K562 (cell line): ENCODE data around the gene CDH2. TPM values are rescaled to one million over a fixed set of nuclear protein-coding genes. Genes with fewer than 3 reads are reported as not detected.

Experiments
- ATAC-seq: fragments of 200-7000 bp; cut with Tn5 transposase; 3 replicates; pipeline ENCODE4 v1.9.1; 2020; ENCODE audit warnings: moderate library complexity
- BruUV-seq: library from RNA; stranded (reverse); fragments of 400-500 nt; replicated peaks from 2 replicates; lab custom pipeline; 2021; lab: Mats Ljungman, UMichigan
- CTCF ChIA-PET: fragments of 300-600 bp; formaldehyde crosslinking; extraction: SDS; loops from one replicate; lab custom pipeline; 2021; ENCODE audit warnings: low intra/inter-chr PET ratio; lab: Yijun Ruan, JAX
- POLR2A ChIA-PET: fragments of 300-600, 350-650 bp; sonication (Branson Sonifier 250); formaldehyde crosslinking; extraction: SDS; loops from one replicate; lab custom pipeline; 2021; ENCODE audit warnings: antibody characterized with exemption, inconsistent platforms; lab: Yijun Ruan, JAX
- DNase-seq, 4 experiments: peaks; one replicate each; pipeline versions ENCODE4 v3.0.0 to v3.0.0-alpha.2; 2011 to 2018; ENCODE audit warnings: low spot score in 3 of 4, mixed read lengths in 3 of 4; ENCODE audit errors: extremely low read depth in 1 of 4
- FAIRE-seq: peaks from 2 replicates; lab custom pipeline; 2011; peaks lifted over from hg19 to GRCh38; lab: Jason Lieb, UNC
- H2AFZ ChIP-seq: 2 replicates; pipeline ENCODE4 v1.6.0; 2011; ENCODE audit warnings: low read depth, low read length, control low read depth, inconsistent platforms
- H3K27ac ChIP-seq: fragments of 200-600 bp; 3 replicates; pipeline ENCODE4 v1.8.0; 2011; ENCODE audit warnings: low read depth, mild to moderate bottlenecking, control low read depth, inconsistent platforms, low read length, moderate library complexity, mixed read lengths; ENCODE audit errors: extremely low read depth
- H3K27me3 ChIP-seq, 2 experiments: fragments of 300-600 bp in 1 of 2; 2 replicates in 1 of 2; 3 replicates in 1 of 2; pipeline versions ENCODE4 v1.6.0 to v1.8.0; 2011; ENCODE audit warnings: inconsistent platforms in 2 of 2, low read length in 2 of 2, mild to moderate bottlenecking in 1 of 2, mixed read lengths in 1 of 2, moderate library complexity in 1 of 2; ENCODE audit not compliant: control insufficient read depth in 2 of 2, insufficient read depth in 2 of 2
- H3K36me3 ChIP-seq: fragments of 300-600 bp; 3 replicates; pipeline ENCODE4 v1.8.0; 2011; ENCODE audit warnings: mild to moderate bottlenecking, low read length, inconsistent platforms; ENCODE audit not compliant: control insufficient read depth, insufficient read depth
- H3K4me1 ChIP-seq, 2 experiments: fragments of 200-600 bp in 1 of 2; replicated peaks in 1 of 2; 2 replicates in 1 of 2; 3 replicates in 1 of 2; pipeline versions ENCODE4 v1.5.1 to v1.8.0; 2011; ENCODE audit warnings: inconsistent platforms in 2 of 2, low read length in 2 of 2, mild to moderate bottlenecking in 1 of 2, mixed read lengths in 1 of 2, moderate library complexity in 1 of 2; ENCODE audit not compliant: control insufficient read depth in 2 of 2, insufficient read depth in 2 of 2
- H3K4me2 ChIP-seq: 2 replicates; pipeline ENCODE4 v1.6.1; 2011; ENCODE audit warnings: low read length, control low read depth, inconsistent platforms, mixed read lengths; ENCODE audit not compliant: insufficient read depth
- H3K4me3 ChIP-seq: fragments of 200-600 bp; sonication (generic), shearing (Covaris generic); 2 replicates; pipeline ENCODE4 v1.5.1; 2016; ENCODE audit warnings: control low read depth, inconsistent platforms
- H3K79me2 ChIP-seq: fragments of 200-600 bp; 3 replicates; pipeline ENCODE4 v1.8.0; 2011; ENCODE audit warnings: low read length, inconsistent platforms; ENCODE audit not compliant: control insufficient read depth, insufficient read depth
- H3K9ac ChIP-seq, 2 experiments: 2 replicates each; pipeline versions ENCODE4 v1.6.0 to v1.6.1; 2011; ENCODE audit warnings: low read depth in 2 of 2, low read length in 2 of 2, control low read depth in 1 of 2, inconsistent platforms in 1 of 2, mild to moderate bottlenecking in 1 of 2, mixed read lengths in 1 of 2; ENCODE audit not compliant: insufficient read depth in 1 of 2
- H3K9me1 ChIP-seq: one replicate; pipeline ENCODE4 v1.6.0; 2011; ENCODE audit warnings: inconsistent platforms, mild to moderate bottlenecking, low read length, moderate library complexity; ENCODE audit not compliant: control insufficient read depth, insufficient read depth
- H3K9me3 ChIP-seq: replicated peaks from 2 replicates; pipeline ENCODE4 v1.5.1; 2011; ENCODE audit warnings: low read depth, low read length, inconsistent platforms; ENCODE audit not compliant: control insufficient read depth, insufficient read depth
- H4K20me1 ChIP-seq: replicated peaks from 2 replicates; pipeline ENCODE4 v1.6.1; 2011; ENCODE audit warnings: low read length, inconsistent platforms, mixed read lengths; ENCODE audit not compliant: control insufficient read depth, insufficient read depth
- CREB1 ChIP-seq, 2 experiments: sonication (generic) in 1 of 2; formaldehyde crosslinking in 1 of 2; IDR thresholded peaks; 2 replicates each; pipeline versions ENCODE4 v1.6.1 to v1.8.0; 2012 to 2022; ENCODE audit warnings: inconsistent platforms in 1 of 2, mild to moderate bottlenecking in 1 of 2, missing genetic modification reagents in 1 of 2, moderate library complexity in 1 of 2
- PTRF ChIP-seq: fragments of 450-650 bp; IDR thresholded peaks from 2 replicates; pipeline ENCODE4 v1.6.1; 2016; ENCODE audit warnings: mild to moderate bottlenecking, missing genetic modification characterization, missing compliant biosample characterization
- RBBP5 ChIP-seq: fragments of 200-600 bp; sonication (generic); IDR thresholded peaks from 2 replicates; pipeline ENCODE4 v1.6.1; 2012; ENCODE audit warnings: borderline replicate concordance, mild to moderate bottlenecking, low read length, control low read depth, inconsistent platforms; ENCODE audit not compliant: insufficient read depth, poor library complexity, severe bottlenecking
- ZKSCAN1 ChIP-seq: fragments of 150-350 bp; IDR thresholded peaks from 2 replicates; pipeline ENCODE4 v1.6.1; 2016; ENCODE audit warnings: low read depth, low read length
- ZNF512 ChIP-seq: IDR thresholded peaks from 2 replicates; pipeline ENCODE4 v1.6.1; 2016; ENCODE audit warnings: missing genetic modification characterization, missing compliant biosample characterization
- WGBS: fragments of 100-300 bp; shearing (Covaris generic); methylation state at CpG from one replicate; pipeline ENCODE4 v1.1.6; 2016; ENCODE audit warnings: low coverage, mixed read lengths; ENCODE audit not compliant: insufficient coverage; ENCODE audit errors: missing lambda C conversion rate; 5-methylcytosine and 5-hydroxymethylcytosine counted together
- in situ Hi-C: fragments of 300-500 bp; cut with MboI; formaldehyde crosslinking; loops from 4 replicates; pipeline ENCODE4 v1.15.0; 2018; ENCODE audit warnings: inconsistent platforms, mixed read lengths
- intact Hi-C: fragments of 100-400 bp; cut with micrococcal nuclease; formaldehyde crosslinking; loops from 2 replicates; pipeline ENCODE4 v1.14.2; 2022
- polyA plus RNA-seq, 8 experiments: library from polyadenylated mRNA; depleted of rRNA in 4 of 8; stranded (reverse) in 5 of 8; unstranded in 3 of 8; fragments of >200 nt; fragmentation: Nextera tagmentation in 2 of 8; fragmentation: Illumina TruSeq in 1 of 8; extraction: Ambion mirVana in 2 of 8; extraction: Trizol in 1 of 8; gene quantifications; 2 replicates each; pipeline versions ENCODE4 v1.2.1 to v1.2.3, GENCODE V29; 2011 to 2014; ENCODE audit warnings: inconsistent platforms in 1 of 8, missing spikeins in 1 of 8
- total RNA-seq, 7 experiments: library from RNA; depleted of rRNA in 6 of 7; stranded (reverse); fragments of >200 nt in 6 of 7; fragmentation: Illumina TruSeq in 2 of 7; extraction: Trizol in 2 of 7; gene quantifications; 2 replicates each; pipeline versions ENCODE4 v1.2.1 to v1.2.3, GENCODE V29; 2011 to 2021; ENCODE audit warnings: low replicate concordance in 1 of 7

Gene CDH2
- total and polyA plus RNA-seq, 9 of the 15 experiments (the other 6 are each of a cell fraction or from before 2014, with no cell fraction given), result 0.04 TPM; not detected in 8

GRCh38 chr18:28150925-28151324, 26.0 kb downstream of the CDH2 start:
- CTCF ChIA-PET, result no interaction called here

More at GRCh38 chr18:28150925-28151324, 26.0 kb downstream of the CDH2 start:
- TF ChIP-seq RBBP5 (no peak), ZNF512 (no peak), PTRF (tag) (no peak), CREB1 (IDR thresholded peaks at IDR 0.05) (no peak), CREB1 (CRISPR knock-in tag; IDR thresholded peaks at IDR 0.05) (no peak), ZKSCAN1 (no peak)
- TF ChIP-seq, all 486 proteins: peak for 0
- H3K4me1 ChIP-seq, result no peaks in the 10 kb centered on the region
- no peaks in the 10 kb centered on the region for H4K20me1 ChIP-seq
- H3K4me3 ChIP-seq, result no peak overlapping the region
- ATAC-seq (no peak), DNase-seq (no peak), FAIRE-seq (no peak)
- H3K79me2 ChIP-seq, result no peaks in the 10 kb centered on the region
- POLR2A ChIA-PET, result no interaction called here
- H3K9me3 ChIP-seq, result 0 out of 2 replicates have a peak, but pooled peaks cover 2% of the 10 kb centered on the region
- no peak overlapping the region for H3K4me2 ChIP-seq
- H3K27me3 ChIP-seq, result no peaks in the 10 kb centered on the region
- H3K36me3 ChIP-seq, result no peaks in the 10 kb centered on the region
- no peak overlapping the region for H2AFZ ChIP-seq
- intact Hi-C loops (no loop called here), in situ Hi-C loops (no loop called here)
- H3K9ac ChIP-seq, result no peak overlapping the region
- H3K9me1 ChIP-seq, result no peaks in the 10 kb centered on the region
- WGBS, result 0% methylated on average over 1 of the region's 1 CpG
- no TSS peak for BruUV-seq
- H3K27ac ChIP-seq, result no peak overlapping the region
